Small intestine (tissue), 7 donors: ENCODE data around the gene C11orf21. TPM values are rescaled to one million over a fixed set of nuclear protein-coding genes. Genes with fewer than 3 reads are reported as not detected.
A peak's percentile ranks its signal among the peaks of the same experiment; 100 is the strongest.

Source experiments
- DNase-seq, 2 donors: peaks; one replicate each; pipeline versions ENCODE4 v3.0.0 to v3.0.0-alpha.2; 2013
- FAIRE-seq: peaks from 2 replicates; lab custom pipeline; 2012; peaks lifted over from hg19 to GRCh38; lab: Jason Lieb, UNC
- H3K27ac ChIP-seq, 3 donors: one replicate each; pipeline ENCODE4 v1.5.1; 2013; ENCODE audit warnings: low read length in 2 of 3, mild to moderate bottlenecking in 2 of 3, control low read depth in 1 of 3, inconsistent platforms in 1 of 3, low read depth in 1 of 3, moderate library complexity in 1 of 3
- H3K27me3 ChIP-seq, 3 donors: one replicate each; pipeline ENCODE4 v1.6.1; 2013; ENCODE audit warnings: low read length in 3 of 3, inconsistent platforms in 1 of 3; ENCODE audit not compliant: control insufficient read depth in 3 of 3, insufficient read depth in 3 of 3
- H3K36me3 ChIP-seq, 3 donors: one replicate each; pipeline ENCODE4 v1.6.1; 2013; ENCODE audit warnings: low read length in 3 of 3, inconsistent platforms in 1 of 3, low read depth in 1 of 3, mild to moderate bottlenecking in 1 of 3, moderate library complexity in 1 of 3; ENCODE audit not compliant: control insufficient read depth in 3 of 3, insufficient read depth in 2 of 3
- H3K4me1 ChIP-seq, 3 donors: one replicate each; pipeline ENCODE4 v1.6.1; 2013; ENCODE audit warnings: low read length in 2 of 3, inconsistent platforms in 1 of 3, low read depth in 1 of 3, mild to moderate bottlenecking in 1 of 3, moderate library complexity in 1 of 3; ENCODE audit not compliant: control insufficient read depth in 3 of 3, insufficient read depth in 2 of 3
- H3K4me3 ChIP-seq, 3 donors: one replicate each; pipeline ENCODE4 v1.5.1; 2013; ENCODE audit warnings: low read length in 3 of 3, control low read depth in 1 of 3, inconsistent platforms in 1 of 3, low read depth in 1 of 3, mild to moderate bottlenecking in 1 of 3, moderate library complexity in 1 of 3
- H3K9me3 ChIP-seq, 2 donors: one replicate each; pipeline ENCODE4 v1.6.1; 2013; ENCODE audit warnings: low read depth in 1 of 2, low read length in 1 of 2; ENCODE audit not compliant: control insufficient read depth in 2 of 2, insufficient read depth in 1 of 2
- WGBS, 3 donors: extraction: QIAGEN DNeasy Blood & Tissue Kit; methylation state at CpG; one replicate each; pipeline ENCODE4 v1.1.7; 2013; 5-methylcytosine and 5-hydroxymethylcytosine counted together
- polyA plus RNA-seq, 4 donors: library from polyadenylated mRNA; stranded (reverse) in 3 of 4; unstranded in 1 of 4; fragments of 200-250 nt in 3 of 4; fragments of 120-200 nt in 1 of 4; gene quantifications; one replicate each; pipeline versions ENCODE4 v1.2.1 to v1.2.3, GENCODE V29; 2013
- donor health status: healthy with polysubstance abuse.
- donor health status: control.
- donor health status: control.
- donor health status: Bipolar disorder and iron deficiency.
- donor health status: healthy.

The C11orf21 gene
- polyA plus RNA-seq, 4 donors: 0.22 to 12.2 (median 0.58) TPM; not detected in 1

DNA sequence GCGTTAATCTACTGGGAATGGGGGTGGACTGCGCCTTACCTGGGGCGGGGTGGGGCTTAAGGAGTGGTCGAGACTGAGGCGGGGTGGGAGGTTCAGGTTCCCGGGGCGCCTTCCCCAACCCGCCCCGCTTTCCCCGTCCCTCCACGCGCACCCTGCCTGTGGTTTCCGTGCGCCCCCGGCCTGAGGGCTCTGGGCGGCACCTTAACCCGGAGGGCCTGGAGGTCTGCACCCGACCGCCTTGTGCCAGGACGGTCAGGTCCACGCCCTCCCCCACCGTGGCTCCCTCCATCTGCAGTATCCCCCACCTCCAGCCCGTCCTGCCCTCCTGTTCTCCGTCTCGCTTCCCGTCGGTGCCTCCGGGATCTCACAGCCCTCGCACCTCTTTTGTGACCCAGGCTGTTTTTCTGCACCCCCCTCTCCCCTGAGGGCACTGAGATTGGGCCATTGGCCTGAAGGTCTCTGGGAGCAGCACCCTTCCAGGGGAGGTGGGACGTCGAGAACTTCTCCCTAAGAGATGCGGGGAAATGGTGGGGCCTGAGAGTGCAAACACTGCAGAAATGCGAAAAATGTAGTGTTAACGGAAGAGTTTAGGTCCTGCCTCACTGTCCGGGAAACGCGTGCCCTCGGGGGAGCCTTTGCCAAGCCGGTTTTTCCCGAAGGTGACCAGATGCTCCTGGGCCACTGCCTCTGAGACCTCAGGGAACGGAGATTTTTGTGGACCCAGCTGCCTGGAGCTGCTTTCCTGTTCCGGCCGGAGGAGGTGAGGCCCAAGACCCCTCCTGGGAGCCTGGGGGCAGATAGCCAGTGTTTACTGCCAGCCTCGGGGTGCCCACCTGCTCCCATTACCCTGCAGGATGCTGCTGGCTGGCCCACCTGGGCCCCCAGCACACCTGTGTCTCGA is 30.1 kb downstream of the C11orf21 start:
- no peak for FAIRE-seq

GRCh38 chr11:2271077-2271326 is 30.7 kb downstream of the C11orf21 start:
- Histone ChIP-seq H3K27me3 (peaks cover 0 to 29% (median 5%) of the 10 kb centered on the region in 3 donors), H3K4me3 (no peak overlapping the region), H3K27ac (no peak overlapping the region), H3K36me3 (peaks cover 0 to 25% (median 0%) of the 10 kb centered on the region in 3 donors), H3K9me3 (peaks cover 0 to 5% of the 10 kb centered on the region in 2 donors), H3K4me1 (peaks cover 0 to 10% (median 3%) of the 10 kb centered on the region in 3 donors)
- WGBS, 3 donors: 0 to 2% (median 1%) methylated on average over 28 of the region's 28 CpGs
- no peak for FAIRE-seq
- peak; percentile 27 to 75 for DNase-seq

More for the DNA sequence above, 30.1 kb downstream of the C11orf21 start:
- no peak for DNase-seq
- Histone ChIP-seq H3K36me3 (peaks cover 0 to 20% (median 0%) of the 10 kb centered on the region in 3 donors), H3K27ac (no peak overlapping the region), H3K27me3 (peaks cover 0 to 29% (median 5%) of the 10 kb centered on the region in 3 donors), H3K4me3 (no peak overlapping the region), H3K4me1 (peaks cover 0 to 10% (median 3%) of the 10 kb centered on the region in 3 donors), H3K9me3 (peaks cover 0 to 5% of the 10 kb centered on the region in 2 donors)
- WGBS, 3 donors: 31 to 41% (median 37%) methylated on average over 37 to 45 of the region's 45 CpGs

DNA sequence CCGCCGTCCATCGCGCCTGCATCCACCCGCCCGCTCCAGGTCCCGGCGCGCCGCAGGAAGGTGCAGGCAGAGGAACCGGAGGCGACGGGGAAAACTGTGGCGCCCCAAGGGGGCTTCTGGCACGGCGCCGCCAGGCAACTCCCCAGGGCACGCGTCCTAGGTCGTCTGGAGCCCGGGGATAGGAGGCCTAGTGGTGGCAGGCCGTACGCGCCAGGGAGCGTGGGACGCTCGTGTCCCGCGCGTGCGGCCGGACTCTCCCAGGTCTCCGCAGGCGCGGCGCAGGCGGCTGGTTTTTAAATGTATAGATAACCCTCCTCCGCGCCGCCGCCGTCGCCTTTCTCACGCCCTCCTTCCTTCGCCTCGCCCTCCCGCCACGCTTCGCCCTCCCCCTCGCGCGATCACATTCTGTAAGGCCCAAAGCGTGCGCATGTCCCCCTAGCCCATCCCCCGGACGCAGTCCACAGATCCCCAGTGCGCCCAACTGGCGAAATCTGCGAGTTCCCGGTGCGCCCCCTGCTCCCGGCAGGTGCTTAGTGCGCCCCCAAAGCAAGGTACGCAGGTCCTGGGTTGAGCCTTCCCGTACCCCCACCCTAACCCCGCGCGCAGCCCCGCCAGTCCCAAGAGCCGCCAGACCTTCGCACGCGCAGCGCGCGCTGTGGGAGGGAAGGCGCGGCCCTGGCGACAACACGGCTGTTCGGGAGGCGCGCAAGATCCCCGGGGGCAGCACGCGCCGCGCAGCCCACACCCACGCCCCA is 31.2 kb downstream of the C11orf21 start, which contains the start of gene ASCL2:
Gene ASCL2, minus strand, starts transcription at position 267 of the 755 bp plus-strand sequence. Its CDS starts 256 bp downstream, at position 11.
- peaks cover 0 to 28% (median 0%) of the 10 kb centered on the region in 3 donors for H3K36me3 ChIP-seq
- WGBS, 3 donors: 2 to 4% (median 2%) methylated on average over 42 to 89 of the region's 89 CpGs
- peak within 1 kb of the TSS in 2 of 3 donors; percentile 50 to 55 for H3K4me3 ChIP-seq
- H3K4me1 ChIP-seq: peaks cover 0 to 10% (median 3%) of the 10 kb centered on the region in 3 donors
- H3K27me3 ChIP-seq: peaks cover 0 to 29% (median 5%) of the 10 kb centered on the region in 3 donors
- FAIRE-seq (no peak), DNase-seq (peak; percentile 20 to 71)
- H3K9me3 ChIP-seq: peaks cover 0 to 5% of the 10 kb centered on the region in 2 donors
- peak within 1 kb of the TSS; percentile 6 to 75 (median 66) for H3K27ac ChIP-seq

GRCh38 chr11:2269601-2270321 is 32.0 kb downstream of the C11orf21 start:
- peak overlapping the region in 2 of 3 donors; percentile 66 to 75 for H3K27ac ChIP-seq
- DNase-seq (peak; percentile 61 to 90), FAIRE-seq (no peak)
- H3K9me3 ChIP-seq: peaks cover 0 to 2% of the 10 kb centered on the region in 2 donors
- H3K36me3 ChIP-seq: peaks cover 0 to 29% (median 0%) of the 10 kb centered on the region in 3 donors
- H3K4me1 ChIP-seq: peaks cover 0 to 10% (median 3%) of the 10 kb centered on the region in 3 donors
- H3K27me3 ChIP-seq: peaks cover 0 to 29% (median 5%) of the 10 kb centered on the region in 3 donors
- WGBS, 3 donors: 2 to 3% (median 2%) methylated on average over 53 to 104 of the region's 104 CpGs
- peak overlapping the region in 2 of 3 donors; percentile 50 to 55 for H3K4me3 ChIP-seq

- Histone ChIP-seq H3K4me3 (peak overlapping the region in 2 of 3 donors; percentile 50 to 55), H3K27me3 (peaks cover 0 to 29% (median 5%) of the 10 kb centered on the region in 3 donors), H3K27ac (peak overlapping the region; percentile 6 to 75 (median 67)), H3K4me1 (peaks cover 0 to 12% (median 3%) of the 10 kb centered on the region in 3 donors), H3K36me3 (peaks cover 0 to 34% (median 0%) of the 10 kb centered on the region in 3 donors), H3K9me3 (peaks cover 0 to 2% of the 10 kb centered on the region in 2 donors)
- 1 to 2% (median 1%) methylated on average over 67 to 89 of the region's 89 CpGs for WGBS, 3 donors
- peak; percentile 31 to 75 for DNase-seq
- FAIRE-seq: no peak
Measured at GRCh38 chr11:2268729-2269600, 32.8 kb downstream of the C11orf21 start.

- 11 to 58% (median 46%) methylated on average over 26 of the region's 26 CpGs for WGBS, 3 donors
- peaks cover 0 to 20% (median 3%) of the 10 kb centered on the region in 3 donors for H3K4me1 ChIP-seq
- DNase-seq: no peak
- peak overlapping the region in 2 of 3 donors; percentile 42 to 50 for H3K4me3 ChIP-seq
- H3K27ac ChIP-seq: peak overlapping the region in 2 of 3 donors; percentile 14 to 67
- H3K9me3 ChIP-seq: peaks cover 0 to 2% of the 10 kb centered on the region in 2 donors
- peaks cover 0 to 29% (median 5%) of the 10 kb centered on the region in 3 donors for H3K27me3 ChIP-seq
- peaks cover 0 to 36% (median 0%) of the 10 kb centered on the region in 3 donors for H3K36me3 ChIP-seq
- no peak for FAIRE-seq
Measured at GRCh38 chr11:2267851-2268728, 33.6 kb downstream of the C11orf21 start.
